Uterus (tissue), 2 donors: ENCODE data around the gene SIVA1.

Source experiments
- POLR2A ChIP-seq, 2 donors: fragments of 450-650 bp; IDR thresholded peaks; one replicate each; pipeline ENCODE4 v1.6.1; 2016; ENCODE audit warnings: antibody characterized with exemption in 2 of 2, mild to moderate bottlenecking in 1 of 2, moderate library complexity in 1 of 2
- TF ChIP-seq, protein P1 (sequence below), 4 experiments: fragments of 200-600 bp in 2 of 4; fragments of 450-650 bp in 2 of 4; sonication (generic) in 2 of 4; IDR thresholded peaks; one replicate each; pipeline ENCODE4 v1.5.1; 2016 to 2019; ENCODE audit warnings: antibody characterized with exemption in 4 of 4, mild to moderate bottlenecking in 2 of 4, moderate library complexity in 1 of 4

DNA sequence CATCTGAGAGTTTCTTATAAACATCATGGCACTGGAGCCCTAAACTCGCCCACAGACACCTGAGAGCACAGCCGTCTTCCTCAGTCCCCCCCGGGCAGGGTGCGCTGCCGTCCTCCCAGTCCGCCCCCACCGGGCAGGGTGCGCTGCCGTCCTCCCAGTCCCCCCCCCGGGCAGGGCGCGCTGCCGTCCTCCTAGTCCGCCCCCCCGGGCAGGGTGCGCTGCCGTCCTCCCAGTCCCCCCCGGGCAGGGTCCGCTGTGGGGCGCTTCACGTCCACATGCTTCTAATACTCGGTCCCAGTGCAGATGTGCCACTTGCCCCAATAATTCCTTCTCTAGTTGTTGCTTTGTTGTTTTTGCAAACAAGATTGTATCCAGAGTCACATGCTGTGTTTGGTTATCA is 35.8 kb upstream of the SIVA1 start:
- TF ChIP-seq, protein P1, sequence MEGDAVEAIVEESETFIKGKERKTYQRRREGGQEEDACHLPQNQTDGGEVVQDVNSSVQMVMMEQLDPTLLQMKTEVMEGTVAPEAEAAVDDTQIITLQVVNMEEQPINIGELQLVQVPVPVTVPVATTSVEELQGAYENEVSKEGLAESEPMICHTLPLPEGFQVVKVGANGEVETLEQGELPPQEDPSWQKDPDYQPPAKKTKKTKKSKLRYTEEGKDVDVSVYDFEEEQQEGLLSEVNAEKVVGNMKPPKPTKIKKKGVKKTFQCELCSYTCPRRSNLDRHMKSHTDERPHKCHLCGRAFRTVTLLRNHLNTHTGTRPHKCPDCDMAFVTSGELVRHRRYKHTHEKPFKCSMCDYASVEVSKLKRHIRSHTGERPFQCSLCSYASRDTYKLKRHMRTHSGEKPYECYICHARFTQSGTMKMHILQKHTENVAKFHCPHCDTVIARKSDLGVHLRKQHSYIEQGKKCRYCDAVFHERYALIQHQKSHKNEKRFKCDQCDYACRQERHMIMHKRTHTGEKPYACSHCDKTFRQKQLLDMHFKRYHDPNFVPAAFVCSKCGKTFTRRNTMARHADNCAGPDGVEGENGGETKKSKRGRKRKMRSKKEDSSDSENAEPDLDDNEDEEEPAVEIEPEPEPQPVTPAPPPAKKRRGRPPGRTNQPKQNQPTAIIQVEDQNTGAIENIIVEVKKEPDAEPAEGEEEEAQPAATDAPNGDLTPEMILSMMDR (IDR thresholded peaks at IDR 0.05) = no peak
- no peak for TF ChIP-seq POLR2A (IDR thresholded peaks at IDR 0.05)
